HG03558 (cell line): Measurements from ENCODE around the gene PTGR2.
A peak's percentile ranks its signal among the peaks of the same experiment; 100 is the strongest.
"Not testable (repeated sequence)": the region's sequence is repeated elsewhere in the genome, so short reads cannot be mapped to it uniquely, and the experiment has no call there.

Experiments used
- ATAC-seq: cut with Tn5 transposase; IDR thresholded peaks from one replicate; pipeline ENCODE4 v1.9.1; 2021; ENCODE audit warnings: moderate number of reproducible peaks; ENCODE audit not compliant: unreplicated experiment; ENCODE audit errors: extremely low read depth

PTGR2 gene

DNA sequence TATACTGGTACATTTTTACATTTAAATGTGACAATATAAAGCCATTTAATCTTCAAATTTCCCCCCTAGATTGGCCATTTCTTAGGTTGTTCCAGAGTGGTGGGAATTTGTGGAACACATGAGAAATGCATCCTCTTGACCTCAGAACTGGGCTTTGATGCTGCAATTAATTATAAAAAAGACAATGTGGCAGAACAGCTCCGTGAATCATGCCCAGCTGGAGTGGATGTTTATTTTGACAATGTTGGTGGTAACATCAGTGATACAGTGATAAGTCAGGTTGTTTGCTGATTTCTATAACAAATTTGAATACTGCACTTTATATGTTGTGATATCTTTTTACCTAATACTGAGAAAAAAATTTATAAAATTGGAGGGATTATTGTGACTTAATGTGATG, 27.4 kb downstream of the PTGR2 start:
- ATAC-seq = no peak

DNA sequence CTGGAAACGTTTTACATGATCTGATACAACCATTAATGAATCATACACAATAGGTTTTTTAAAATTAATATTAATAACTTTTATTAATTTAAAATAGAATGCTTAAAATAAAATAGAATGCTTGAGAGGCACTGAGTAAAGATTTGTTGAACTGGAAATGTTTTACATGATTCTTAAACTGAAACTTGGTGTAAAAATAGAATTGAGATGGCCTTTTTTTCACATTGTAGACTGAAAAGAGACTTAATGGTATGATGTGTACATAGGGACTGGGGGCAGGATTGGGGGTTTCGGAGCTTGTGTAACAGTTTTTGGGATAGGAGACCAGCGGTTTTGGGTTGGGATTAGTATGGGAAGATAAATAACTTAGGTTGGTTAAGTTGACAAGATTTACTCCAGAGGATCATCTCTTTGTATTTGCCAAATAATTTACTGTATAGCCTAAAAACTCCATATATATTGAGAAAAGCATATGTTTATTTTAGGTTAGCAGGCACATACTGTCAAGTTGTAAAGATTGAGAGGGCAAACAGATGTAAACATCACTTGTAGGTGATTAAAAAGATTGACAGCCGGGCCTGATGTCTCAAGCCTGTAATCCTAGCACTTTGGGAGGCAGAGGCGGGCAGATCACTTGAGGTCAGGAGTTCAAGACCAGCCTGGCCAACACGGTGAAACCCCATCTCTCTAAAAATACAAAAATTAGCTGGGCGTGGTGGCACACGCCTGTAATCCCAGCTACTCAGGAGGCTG, 33.0 kb downstream of the PTGR2 start:
- ATAC-seq = no peak

DNA sequence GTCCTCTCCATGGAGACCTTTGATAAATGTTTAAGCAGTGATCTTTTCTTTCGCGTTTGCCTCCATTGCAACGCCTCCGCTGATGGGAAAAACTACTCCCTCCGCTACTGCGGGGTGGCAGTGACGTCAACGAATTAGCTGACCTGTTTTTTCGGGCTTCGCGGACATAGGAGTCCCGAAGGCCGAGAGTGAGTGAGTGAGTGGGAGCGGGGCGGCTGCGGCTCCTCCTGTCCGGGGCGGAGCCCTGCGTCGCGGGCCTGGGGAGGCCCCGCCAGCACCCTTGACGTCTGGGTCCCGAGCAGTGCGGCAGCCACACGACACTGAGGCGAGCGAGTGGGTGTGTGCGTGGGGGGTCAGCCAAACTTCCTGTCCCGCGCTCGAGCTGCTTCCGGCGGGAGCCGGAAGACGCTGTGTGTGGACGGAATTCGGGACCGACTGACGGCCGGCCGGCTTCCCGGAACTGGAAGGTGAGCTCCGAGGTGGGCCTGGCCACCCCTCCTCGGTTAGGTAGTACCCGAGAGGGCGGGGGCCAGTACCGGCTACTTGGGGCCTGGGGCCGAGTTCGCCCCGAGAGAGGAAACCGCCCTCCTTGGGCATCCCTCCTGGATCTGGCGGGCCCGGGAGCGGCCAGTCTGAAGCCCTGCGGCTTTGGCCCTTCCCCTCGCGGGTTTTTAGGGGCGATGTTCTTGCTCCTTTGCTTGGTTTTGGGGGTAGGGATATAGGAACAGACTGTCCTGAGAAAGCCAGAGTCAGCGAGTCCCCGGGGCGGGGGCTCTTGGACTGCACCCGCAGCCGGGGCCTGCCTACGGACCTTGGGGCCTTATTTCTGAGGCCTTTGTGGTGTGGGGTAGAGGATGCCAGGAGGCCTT, 35.1 kb downstream of the PTGR2 start, which contains the start of gene ZNF410:
Gene ZNF410 (plus strand): TSS at position 411 of the 869 bp plus-strand sequence. CDS start 5,317 bp downstream, outside the sequence.
- peak; percentile 80 for ATAC-seq

DNA sequence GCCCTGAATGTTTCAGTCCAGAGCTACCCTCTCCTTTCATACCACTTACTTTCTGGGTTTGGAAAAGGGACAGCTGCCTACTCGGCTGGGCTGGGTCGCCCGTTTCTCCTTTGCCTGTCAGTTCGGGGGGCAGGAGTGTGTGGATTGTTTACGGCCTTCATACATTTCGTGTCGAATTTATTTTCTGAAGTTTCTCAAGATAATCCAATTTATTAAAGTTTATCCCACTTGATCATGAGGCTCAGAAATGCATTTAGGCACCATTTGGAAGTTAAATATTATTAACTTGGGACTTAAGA, 35.6 kb downstream of the PTGR2 start:
- ATAC-seq = no peak

DNA sequence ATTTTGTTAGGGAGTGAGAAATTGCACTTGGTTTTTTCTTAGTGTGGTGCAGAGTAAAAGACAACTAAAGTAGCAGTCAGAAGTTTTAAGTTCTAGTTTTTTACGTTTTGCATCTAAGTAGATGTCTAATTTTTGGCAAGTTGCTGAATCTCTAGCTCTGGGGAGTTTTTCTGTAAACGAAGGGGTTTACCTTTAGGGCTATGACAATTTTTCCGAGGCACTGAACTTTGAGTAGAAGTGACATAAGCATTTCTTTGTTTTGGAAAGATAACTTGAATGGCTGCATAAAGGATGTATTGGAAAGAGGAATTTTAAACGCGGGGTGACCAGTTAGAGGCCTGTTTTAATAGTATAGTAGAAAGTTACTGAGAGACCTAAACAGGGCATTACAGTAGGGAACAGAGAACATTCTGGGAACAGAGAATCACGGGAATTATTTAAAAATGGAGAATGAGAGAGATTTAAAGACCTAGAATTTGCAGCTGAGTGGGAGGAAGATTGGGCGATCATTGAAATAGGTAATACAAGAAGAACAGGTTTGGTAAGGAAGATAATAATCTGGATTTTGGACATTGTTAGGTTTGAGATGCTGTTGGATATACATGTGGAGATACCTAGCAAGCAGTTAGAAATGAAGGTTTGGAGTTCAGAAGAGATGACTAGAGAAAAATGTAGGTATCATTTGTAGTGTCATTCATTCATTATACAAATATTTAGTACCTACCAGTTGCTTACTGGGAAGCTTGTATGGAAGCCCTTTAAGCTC, 36.2 kb downstream of the PTGR2 start:
- ATAC-seq = no peak

DNA sequence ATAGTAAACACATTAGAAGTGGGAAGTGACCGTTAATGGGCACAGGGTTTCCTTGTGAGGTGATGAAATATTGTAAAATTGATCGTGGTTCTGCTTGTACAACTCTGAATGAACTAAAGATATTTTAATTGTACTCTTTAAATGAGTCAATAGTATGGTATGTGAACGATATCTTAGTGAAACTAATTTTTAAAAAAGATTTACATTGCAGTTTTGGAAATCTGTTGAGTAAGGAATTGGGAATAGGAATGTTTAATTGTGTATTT, 36.8 kb downstream of the PTGR2 start:
- no peak for ATAC-seq

DNA sequence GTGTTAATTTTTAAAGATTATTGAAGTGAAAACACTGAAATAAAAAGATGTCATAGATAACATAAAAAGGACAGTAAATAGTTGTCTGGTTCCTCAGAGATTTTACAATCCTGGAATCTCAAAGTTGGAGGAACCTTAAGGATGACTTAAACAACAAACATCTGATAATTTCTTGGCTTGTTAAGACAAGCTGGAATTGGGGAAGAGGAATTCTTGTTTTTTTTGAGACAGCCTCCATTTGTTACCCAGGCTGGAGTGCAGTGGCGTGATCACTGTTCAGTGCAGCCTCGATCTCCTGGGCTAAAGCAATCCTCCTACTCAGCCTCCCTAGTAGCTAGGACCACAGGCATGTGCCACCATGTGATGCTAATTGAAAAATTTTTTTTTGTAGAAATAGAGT, 37.3 kb downstream of the PTGR2 start:
- no peak for ATAC-seq

DNA sequence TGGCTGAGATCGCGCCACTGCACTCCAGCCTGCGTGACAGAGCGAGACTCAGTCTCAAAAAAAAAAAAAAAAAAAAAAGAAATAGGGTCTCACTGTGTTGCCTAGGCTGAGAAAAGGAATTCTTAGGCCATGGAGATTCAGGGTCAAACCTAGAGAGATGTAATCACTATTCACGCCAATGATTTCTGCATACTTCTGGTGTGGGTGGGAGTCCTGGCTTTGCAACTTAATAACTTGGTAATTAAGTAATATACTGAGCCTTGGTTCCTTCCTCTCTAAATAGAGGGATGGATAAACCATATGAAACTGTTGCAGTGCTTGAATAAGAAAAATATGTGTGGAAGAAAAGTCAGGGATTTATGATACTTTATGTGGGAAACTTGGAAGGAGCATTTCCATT, 37.7 kb downstream of the PTGR2 start:
- no peak for ATAC-seq

DNA sequence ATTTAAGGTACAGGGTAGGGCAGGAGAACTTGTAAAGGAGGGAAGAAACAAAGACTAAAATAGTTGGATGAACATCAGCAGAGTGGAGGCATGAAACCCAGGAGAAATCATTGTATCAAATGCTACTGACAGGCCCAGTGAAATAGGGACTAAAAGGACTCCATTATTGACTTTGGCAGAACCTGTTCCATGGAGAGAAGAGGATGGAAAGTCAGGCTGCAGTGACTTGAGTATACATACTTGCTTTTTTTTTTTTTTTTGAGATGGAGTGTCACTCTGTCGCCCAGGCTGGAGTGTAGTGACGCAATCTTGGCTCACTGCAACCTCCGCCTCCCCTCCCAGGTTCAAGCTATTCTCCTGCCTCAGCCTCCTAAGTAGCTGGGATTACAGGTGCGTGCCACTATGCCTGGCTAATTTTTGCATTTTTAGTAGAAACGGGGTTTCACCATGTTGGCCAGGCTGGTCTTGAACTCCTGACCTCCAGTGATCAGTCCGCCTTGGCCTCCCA, 42.6 kb downstream of the PTGR2 start:
- ATAC-seq = not testable (repeated sequence)

DNA sequence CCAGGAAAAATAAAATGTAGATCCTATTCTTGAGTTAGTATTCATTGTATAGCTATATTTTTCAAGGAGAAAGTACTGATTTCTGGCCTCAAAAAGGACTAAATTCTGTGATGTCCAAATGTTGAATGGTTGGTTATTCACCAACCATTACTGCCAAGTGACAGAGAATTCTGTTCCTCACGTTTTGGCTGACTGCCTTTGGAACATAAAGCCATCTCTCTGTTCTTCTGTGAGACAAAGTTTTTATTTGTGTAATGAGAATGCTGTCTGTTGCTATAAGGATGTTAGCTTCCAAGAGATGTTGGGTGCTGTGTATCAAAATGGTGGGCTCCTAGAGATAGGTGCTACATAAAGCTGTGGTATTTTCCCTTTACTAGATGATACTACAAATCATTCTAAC, 44.3 kb downstream of the PTGR2 start:
- ATAC-seq = no peak

DNA sequence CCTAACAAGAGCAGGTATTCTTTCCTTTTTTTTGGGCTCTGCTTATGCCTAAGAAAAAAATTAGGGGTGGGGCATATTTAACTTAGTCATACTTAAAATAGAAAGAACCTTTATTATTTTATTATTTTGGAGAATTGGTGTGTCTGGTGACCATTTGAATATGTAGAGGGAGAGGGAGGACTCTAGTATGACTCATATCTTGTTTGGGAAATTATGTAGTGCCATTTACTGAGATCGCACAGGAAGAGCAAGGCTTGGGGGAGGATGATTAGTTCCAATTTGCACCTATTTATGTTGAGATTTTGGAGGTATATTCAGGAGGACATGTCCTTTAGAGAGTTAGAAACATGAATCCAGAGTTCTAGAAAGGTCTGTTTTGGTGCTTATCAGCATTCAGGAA, 44.9 kb downstream of the PTGR2 start:
- ATAC-seq = no peak

DNA sequence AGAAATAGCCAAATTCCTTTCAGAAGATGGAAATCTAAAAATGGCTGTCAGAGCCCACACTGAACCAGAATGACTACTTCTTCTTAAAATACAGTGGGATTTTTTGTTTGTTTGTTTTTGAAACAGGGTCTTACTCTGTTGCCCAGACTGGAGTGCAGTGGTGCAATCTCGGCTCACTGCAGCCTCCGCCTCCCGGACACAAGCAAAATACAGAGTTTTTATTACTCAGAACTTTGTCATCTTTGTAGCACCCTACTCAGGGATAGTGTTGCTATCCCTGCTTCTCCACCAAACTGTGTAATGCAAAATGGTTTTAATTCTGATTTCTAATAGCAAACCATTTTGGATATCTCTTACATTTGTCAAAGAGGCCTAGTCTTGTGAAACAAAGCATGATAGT, 51.4 kb downstream of the PTGR2 start:
- no peak for ATAC-seq

DNA sequence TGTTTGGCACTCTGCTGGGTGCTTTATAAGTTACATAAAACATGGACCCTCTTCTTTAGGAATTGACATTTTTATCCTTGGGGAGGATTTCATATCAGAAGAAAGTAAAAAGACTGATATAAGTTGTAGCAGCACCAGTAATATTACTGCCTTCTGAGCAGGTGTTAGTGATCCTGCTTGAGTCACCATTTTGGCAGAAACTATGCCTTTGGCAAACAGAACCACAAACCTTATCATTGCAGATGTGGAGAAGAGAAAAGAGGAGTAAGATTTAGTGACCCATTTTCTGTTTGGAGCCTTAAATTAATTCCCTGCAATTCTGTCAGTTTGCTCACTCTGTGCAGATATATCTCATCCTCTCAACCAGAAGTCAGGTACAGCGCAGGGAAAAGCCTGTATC, 58.0 kb downstream of the PTGR2 start:
- no peak for ATAC-seq

DNA sequence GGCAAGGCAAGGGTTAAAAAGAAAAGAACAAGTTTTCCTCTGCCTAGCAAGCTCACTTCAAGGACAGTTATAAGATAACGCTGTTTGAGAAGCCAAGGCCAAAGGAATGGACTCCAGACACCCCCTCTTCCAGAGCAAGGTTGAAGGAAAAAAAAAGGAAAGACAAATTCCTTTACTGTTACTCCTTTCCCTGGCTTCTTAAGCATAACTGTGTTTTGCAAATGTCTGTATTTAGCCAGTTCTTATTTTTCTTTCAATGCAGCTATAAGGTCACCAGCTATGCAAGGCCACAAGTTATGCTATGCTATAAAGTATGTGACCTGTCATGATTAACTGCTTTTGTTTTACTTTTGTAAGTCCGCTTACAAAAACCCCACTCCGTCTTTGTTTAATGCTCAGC, 61.6 kb downstream of the PTGR2 start:
- ATAC-seq = no peak

DNA sequence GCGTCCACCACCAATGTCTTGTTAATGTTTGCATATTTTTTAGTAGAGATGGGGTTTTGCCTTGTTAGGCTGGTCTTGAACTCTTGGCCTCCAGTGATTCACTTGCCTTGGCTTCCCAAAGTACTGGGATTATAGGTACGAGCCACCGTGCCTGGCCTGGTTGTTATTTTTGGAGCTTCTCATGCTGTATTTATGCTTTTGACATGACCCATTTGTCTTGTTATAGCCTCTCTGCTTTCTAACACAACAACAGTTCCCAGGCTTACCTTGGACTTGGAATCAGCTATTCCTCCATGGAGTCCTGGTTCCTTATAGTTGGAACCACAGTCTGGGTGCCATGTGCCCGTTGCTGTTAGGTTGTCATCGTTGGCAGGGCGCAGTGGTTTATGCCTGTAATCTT, 64.7 kb downstream of the PTGR2 start:
- no peak for ATAC-seq

DNA sequence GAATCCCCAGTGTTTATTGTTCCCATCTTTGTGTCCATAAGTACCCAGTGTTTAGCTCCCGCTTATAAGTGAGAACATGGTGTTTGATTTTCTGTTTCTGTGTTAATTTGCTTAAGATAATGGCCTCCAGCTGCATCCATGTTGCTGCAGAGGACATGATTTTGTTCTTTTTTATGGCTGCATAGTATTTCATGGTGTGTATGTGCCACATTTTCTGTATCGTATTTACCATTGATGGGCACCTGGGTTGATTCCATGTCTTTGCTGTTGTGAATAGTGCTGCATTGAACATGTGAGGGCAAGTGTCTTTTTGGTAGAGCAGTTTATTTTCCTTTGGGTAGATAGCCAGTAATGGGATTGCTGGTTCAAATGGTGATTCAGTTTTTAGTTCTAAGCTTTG, 67.8 kb downstream of the PTGR2 start:
- not testable (repeated sequence) for ATAC-seq

DNA sequence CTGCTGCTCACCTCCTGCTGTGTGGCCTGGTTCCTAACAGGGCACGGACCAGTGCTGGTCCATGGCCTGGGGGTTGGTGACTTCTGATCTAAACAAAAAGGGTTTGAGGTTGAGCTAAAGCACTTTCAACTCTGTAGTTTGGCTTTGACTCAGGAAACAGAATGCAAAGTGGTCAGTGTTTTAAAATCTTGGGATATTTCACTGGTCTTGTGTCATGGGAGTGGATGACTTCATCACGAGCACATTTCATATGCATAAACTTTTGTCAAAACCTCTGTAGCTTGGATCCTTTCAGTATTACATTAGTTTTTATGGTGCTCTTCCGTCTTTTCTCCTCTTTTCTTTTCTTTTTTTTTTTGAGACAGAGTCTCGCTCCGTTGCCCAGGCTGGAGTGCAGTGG, 72.7 kb downstream of the PTGR2 start:
- no peak for ATAC-seq
